Measurements from ENCODE around the gene RBFA.

RBFA gene

GRCh38 chr18:80022613-80023012, 11.6 kb upstream of the RBFA start (continued):
- TF ChIP-seq ZNF311 (tag by site-specific recombination; IDR thresholded peaks at IDR 0.05; ENCODE audit: borderline replicate concordance) = peak; percentile 62; the same call in 1 of the 2 replicates
- TF ChIP-seq ZNF843 (tag by site-specific recombination; IDR thresholded peaks at IDR 0.05) = no peak; the same call in 1 of the 2 replicates
- TF ChIP-seq ZNF629 (tag by site-specific recombination; IDR thresholded peaks at IDR 0.05) = no peak
- TF ChIP-seq ZNF391 (tag by site-specific recombination; IDR thresholded peaks at IDR 0.05; ENCODE audit: borderline replicate concordance, low read depth) = no peak; the same call in 1 of the 2 replicates
- TF ChIP-seq IKZF3 (tag by site-specific recombination; IDR thresholded peaks at IDR 0.05) = no peak
- TF ChIP-seq ZNF26 (tag by site-specific recombination; IDR thresholded peaks at IDR 0.05) = peak; percentile 43
- no peak for TF ChIP-seq ZNF785 (tag by site-specific recombination; IDR thresholded peaks at IDR 0.05)
- TF ChIP-seq ZBTB1 (tag by site-specific recombination; IDR thresholded peaks at IDR 0.05) = no peak
- no peak for TF ChIP-seq ZNF24 (tag by site-specific recombination; IDR thresholded peaks at IDR 0.05)
- TF ChIP-seq REPIN1 (tag by site-specific recombination; IDR thresholded peaks at IDR 0.05; ENCODE audit: low read depth) = no peak
- no peak for TF ChIP-seq PBX3 (CRISPR knock-in tag; IDR thresholded peaks at IDR 0.05)
- TF ChIP-seq ZNF768 (tag by site-specific recombination; IDR thresholded peaks at IDR 0.05) = no peak
- TF ChIP-seq FEZF1 (tag by site-specific recombination; IDR thresholded peaks at IDR 0.05) = no peak
- no peak for TF ChIP-seq KLF17 (tag by site-specific recombination; IDR thresholded peaks at IDR 0.05)
- no peak for TF ChIP-seq ZBTB44 (tag by site-specific recombination; IDR thresholded peaks at IDR 0.05)
- TF ChIP-seq ATF2 (tag by site-specific recombination; IDR thresholded peaks at IDR 0.05; ENCODE audit: low read depth) = no peak
- no peak for TF ChIP-seq ZNF426 (tag by site-specific recombination; IDR thresholded peaks at IDR 0.05)
- no peak for TF ChIP-seq ZNF561 (tag by site-specific recombination; IDR thresholded peaks at IDR 0.05; ENCODE audit: borderline replicate concordance)
- 0 out of 2 replicates have a peak, but pooled peaks have one; percentile 14 for TF ChIP-seq ZNF19 (tag by site-specific recombination; IDR thresholded peaks at IDR 0.05; ENCODE audit: low read depth)
- no peak for TF ChIP-seq ZNF292 (tag by site-specific recombination; IDR thresholded peaks at IDR 0.05; ENCODE audit: borderline replicate concordance, low read depth)
- no peak for TF ChIP-seq CTCF (tag by site-specific recombination; IDR thresholded peaks at IDR 0.05)
- no peak for TF ChIP-seq BCL6B (tag by site-specific recombination; IDR thresholded peaks at IDR 0.05)
- no peak for TF ChIP-seq ZNF488 (tag by site-specific recombination; IDR thresholded peaks at IDR 0.05)
- TF ChIP-seq ZNF23 (tag by site-specific recombination; IDR thresholded peaks at IDR 0.05; ENCODE audit: borderline replicate concordance) = no peak
- no peak for TF ChIP-seq ZFP3 (tag by site-specific recombination; IDR thresholded peaks at IDR 0.05; ENCODE audit: low read depth)
- TF ChIP-seq ZNF280D (tag by site-specific recombination; IDR thresholded peaks at IDR 0.05) = peak; percentile 100
